GM18505 (cell line): ENCODE results near the gene ICE2.

Experiments used
- ATAC-seq: cut with Tn5 transposase; IDR thresholded peaks from one replicate; pipeline ENCODE4 v1.9.1; 2021; ENCODE audit not compliant: unreplicated experiment
- POLR2A ChIP-seq: IDR thresholded peaks from 4 replicates; pipeline ENCODE4 v1.6.1; 2011; ENCODE audit warnings: borderline replicate concordance; ENCODE audit not compliant: insufficient read depth, insufficient read length; ENCODE audit errors: extremely low read depth

ICE2 gene

DNA sequence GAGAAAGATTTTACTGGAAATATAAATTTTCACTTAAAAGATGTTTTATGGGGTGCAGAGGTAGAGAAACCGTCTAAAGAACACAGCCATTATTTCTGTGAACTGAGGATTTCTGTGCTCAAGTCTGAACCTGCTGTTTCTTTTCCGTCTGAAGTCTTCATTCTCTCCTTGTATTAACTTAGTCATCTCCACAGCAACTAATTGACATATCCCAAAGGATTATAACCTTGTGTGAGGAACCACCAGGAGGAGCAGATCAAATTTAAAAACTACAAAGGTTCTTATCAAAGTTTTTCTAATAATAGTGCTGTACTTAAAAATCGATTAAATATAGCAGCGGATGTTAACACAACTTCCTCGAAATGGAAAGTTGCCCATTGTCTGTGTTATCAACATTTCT lies 31.1 kb upstream of the ICE2 start:
- TF ChIP-seq POLR2A: no peak
- ATAC-seq: no peak

DNA sequence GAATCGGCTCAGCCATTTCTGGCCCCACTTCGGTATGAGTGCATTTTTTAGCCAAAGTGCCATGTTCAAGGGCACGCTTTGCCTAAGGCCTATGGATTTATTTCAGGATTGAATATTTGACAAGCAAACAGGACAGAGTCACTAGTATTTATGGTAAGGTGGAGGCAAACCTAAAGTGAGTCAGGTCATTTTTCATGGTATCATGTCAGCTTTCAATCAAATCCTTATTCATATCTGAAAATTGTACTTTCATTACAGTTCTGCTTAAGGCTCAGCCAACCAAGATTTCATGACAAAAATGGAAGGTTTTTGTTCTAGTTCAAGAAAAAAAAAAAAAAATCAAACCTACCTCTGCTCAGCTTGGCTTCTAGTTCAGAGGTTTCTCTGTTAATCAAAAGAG lies 30.5 kb upstream of the ICE2 start:
- no peak for ATAC-seq
- TF ChIP-seq POLR2A: no peak

GRCh38 chr15:60508442-60508841 lies 29.5 kb upstream of the ICE2 start:
- no peak for TF ChIP-seq POLR2A

DNA sequence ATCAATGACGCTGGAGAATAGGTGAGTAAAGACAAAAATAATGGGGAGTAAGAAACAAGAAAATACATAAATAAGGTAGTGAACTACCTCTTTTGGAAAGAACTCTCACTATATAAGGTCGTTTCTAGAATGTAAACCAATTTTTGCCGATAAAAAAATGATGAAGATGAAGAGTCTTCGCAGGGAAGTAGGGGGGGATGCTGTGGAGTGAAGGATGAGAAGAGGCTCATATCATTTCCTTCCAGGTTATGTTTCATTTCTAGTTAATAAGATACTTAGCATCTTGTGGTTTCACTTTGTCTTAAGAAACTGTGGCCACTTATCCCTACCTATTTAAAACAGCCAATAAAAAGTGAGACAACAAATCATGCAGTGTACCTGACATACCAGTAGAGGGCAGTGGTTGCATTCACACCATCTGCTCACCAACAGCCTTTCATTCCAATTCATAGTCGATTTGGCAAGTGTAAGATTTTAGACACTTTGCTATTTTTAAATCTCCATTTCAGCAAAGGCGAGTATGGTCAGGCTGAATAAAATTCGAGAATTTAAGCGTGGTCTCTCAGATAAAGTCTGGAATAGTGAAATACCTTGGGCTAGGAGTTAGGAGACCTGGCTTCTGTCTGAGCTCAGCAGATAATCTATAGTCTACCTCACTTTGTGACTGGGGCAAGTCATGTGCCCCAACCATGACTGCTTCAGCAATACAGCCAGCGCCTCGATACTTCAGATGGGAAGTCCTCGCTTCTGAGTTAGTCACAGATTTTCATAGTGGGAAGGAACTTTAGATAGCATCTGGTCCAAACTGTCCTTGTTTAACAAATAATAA lies 28.9 kb upstream of the ICE2 start:
- no peak for TF ChIP-seq POLR2A
- peak; percentile 74 for ATAC-seq

More at GRCh38 chr15:60508442-60508841, 29.5 kb upstream of the ICE2 start:
- no peak for ATAC-seq

GRCh38 chr15:60496853-60497252 lies 17.9 kb upstream of the ICE2 start:
- ATAC-seq: no peak
- no peak for TF ChIP-seq POLR2A

- no peak for ATAC-seq
- no peak for TF ChIP-seq POLR2A
Observed at GRCh38 chr15:60494108-60494507, 15.2 kb upstream of the ICE2 start.

GRCh38 chr15:60493166-60493565 lies 14.2 kb upstream of the ICE2 start:
- no peak for ATAC-seq
- TF ChIP-seq POLR2A: no peak

DNA sequence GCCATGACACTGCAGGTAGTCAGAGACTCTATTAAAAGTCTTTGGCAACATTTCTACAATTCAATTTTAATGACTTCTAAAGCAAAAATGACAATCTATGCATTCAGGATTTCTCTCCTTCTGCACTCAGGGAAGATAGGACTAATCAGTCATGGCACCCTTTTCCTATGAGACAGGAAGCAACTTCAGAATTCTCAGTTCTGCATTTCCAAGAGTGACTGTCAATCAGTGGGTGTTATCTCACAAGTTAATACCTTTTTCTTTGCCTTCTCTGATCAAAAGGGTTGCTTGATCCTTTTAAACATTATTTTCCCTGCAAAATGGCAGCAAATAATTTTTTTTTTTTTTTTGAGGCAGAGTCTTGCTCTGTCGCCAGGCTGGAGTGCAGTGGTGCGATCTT lies 7.8 kb upstream of the ICE2 start:
- no peak for TF ChIP-seq POLR2A
- ATAC-seq: no peak

- TF ChIP-seq POLR2A: no peak
- no peak for ATAC-seq
Observed at GRCh38 chr15:60485365-60486055, 6.6 kb upstream of the ICE2 start.

GRCh38 chr15:60483042-60483441 lies 4.1 kb upstream of the ICE2 start:
- no peak for TF ChIP-seq POLR2A
- ATAC-seq: no peak

- no peak for ATAC-seq
- TF ChIP-seq POLR2A: no peak
Observed at GRCh38 chr15:60480888-60481287, 1.9 kb upstream of the ICE2 start.

DNA sequence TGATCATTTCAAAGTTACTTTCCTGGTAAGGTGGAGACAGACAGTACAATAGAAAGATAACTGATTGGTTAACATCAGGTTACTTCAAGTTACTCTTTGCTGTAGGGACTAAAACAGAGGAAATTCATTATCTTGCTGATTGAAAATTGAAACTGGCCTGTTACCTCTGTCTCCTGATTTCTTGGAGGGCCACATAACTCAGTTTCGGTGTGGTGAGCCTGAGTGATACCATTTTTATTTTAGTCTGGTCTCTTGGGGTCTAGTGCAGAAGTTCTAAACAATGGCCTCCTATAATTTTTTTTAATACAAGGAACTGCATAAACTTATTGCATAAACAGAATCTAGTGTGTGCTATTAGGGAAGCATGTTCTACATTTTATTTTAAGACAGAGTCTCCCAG lies 1.2 kb upstream of the ICE2 start:
- ATAC-seq: no peak
- TF ChIP-seq POLR2A: no peak

DNA sequence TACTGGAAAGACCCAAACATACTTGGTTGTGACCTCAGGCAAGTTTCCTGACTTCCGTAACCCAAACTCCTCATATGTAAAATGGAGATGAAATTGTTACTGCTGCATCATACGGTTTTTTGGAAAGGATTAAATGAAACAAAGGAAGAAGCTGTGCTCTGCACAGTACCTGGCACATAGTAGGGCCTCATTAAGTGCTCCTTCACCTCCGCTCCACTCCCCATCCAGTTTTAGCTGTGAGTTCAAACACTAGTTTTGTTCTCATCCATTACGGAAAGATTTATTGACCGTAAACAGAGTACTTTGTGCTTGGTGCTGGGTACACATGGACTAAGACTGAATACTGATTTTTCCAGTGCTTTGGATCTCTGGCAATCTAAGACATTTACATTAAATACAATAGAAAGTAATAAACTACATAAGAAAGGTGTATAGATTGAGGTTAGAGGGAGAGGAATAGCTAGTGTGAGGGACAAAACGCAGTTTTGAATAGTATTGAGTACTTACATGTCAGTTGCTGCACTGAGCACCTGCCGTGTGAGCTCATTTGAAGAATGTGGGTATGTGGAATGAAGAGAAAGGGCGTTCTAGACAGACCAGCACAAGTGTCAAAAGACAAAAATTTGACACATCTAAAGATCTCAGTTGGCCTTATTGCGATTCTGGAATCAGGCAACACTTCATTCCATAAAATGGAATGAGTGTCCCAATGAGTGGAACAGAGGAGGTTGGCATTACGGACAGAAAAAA lies 594 bp upstream of the ICE2 start:
- no peak for TF ChIP-seq POLR2A
- ATAC-seq: no peak
